GM18909 (cell line): ENCODE measurements around the gene SYCE3.

Source experiments
- ATAC-seq: cut with Tn5 transposase; IDR thresholded peaks from one replicate; pipeline ENCODE4 v1.9.1; 2021; ENCODE audit warnings: mild to moderate bottlenecking; ENCODE audit not compliant: unreplicated experiment, poor library complexity

The SYCE3 gene

GRCh38 chr22:50577697-50577986 lies 14.9 kb upstream of the SYCE3 start:
- no peak for ATAC-seq

GRCh38 chr22:50576806-50577696 lies 14.3 kb upstream of the SYCE3 start:
- no peak for ATAC-seq

- ATAC-seq: no peak
Measured at GRCh38 chr22:50576070-50576469, 13.4 kb upstream of the SYCE3 start.

- no peak for ATAC-seq
Measured at GRCh38 chr22:50575426-50575941, 12.8 kb upstream of the SYCE3 start.

- ATAC-seq: no peak
Measured at GRCh38 chr22:50574383-50574755, 11.7 kb upstream of the SYCE3 start.

GRCh38 chr22:50573491-50574382 lies 11.0 kb upstream of the SYCE3 start:
- ATAC-seq: no peak

- no peak for ATAC-seq
Measured at GRCh38 chr22:50572965-50573364, 10.2 kb upstream of the SYCE3 start.

- no peak for ATAC-seq
Measured at GRCh38 chr22:50571264-50572175, 8.8 kb upstream of the SYCE3 start.

- no peak for ATAC-seq
Measured at GRCh38 chr22:50570861-50571260, 8.1 kb upstream of the SYCE3 start.

GRCh38 chr22:50569896-50570535 lies 7.3 kb upstream of the SYCE3 start:
- no peak for ATAC-seq

GRCh38 chr22:50569041-50569459 lies 6.3 kb upstream of the SYCE3 start:
- no peak for ATAC-seq

- ATAC-seq: no peak
Measured at GRCh38 chr22:50568626-50569025, 5.9 kb upstream of the SYCE3 start.

- ATAC-seq: no peak
Measured at GRCh38 chr22:50567721-50568252, 5.1 kb upstream of the SYCE3 start.

GRCh38 chr22:50564289-50564688 lies 1.6 kb upstream of the SYCE3 start:
- ATAC-seq: no peak

GRCh38 chr22:50563413-50564160 lies 868 bp upstream of the SYCE3 start:
- ATAC-seq: no peak

GRCh38 chr22:50561401-50562358 lies 1.0 kb downstream of the SYCE3 start:
- no peak for ATAC-seq

GRCh38 chr22:50560034-50560433 lies 2.7 kb downstream of the SYCE3 start:
- ATAC-seq: no peak

GRCh38 chr22:50556703-50557102 lies 6.0 kb downstream of the SYCE3 start:
- no peak for ATAC-seq
